Neural cell (in vitro differentiated cells): ENCODE measurements around the gene CCDC80.
A peak's percentile ranks its signal among the peaks of the same experiment; 100 is the strongest.

Experiments used
- CTCF ChIP-seq: fragments of 450-650 bp; IDR thresholded peaks from 2 replicates; pipeline ENCODE4 v1.5.1; 2014; ENCODE audit warnings: antibody characterized with exemption, mild to moderate bottlenecking, moderate library complexity; ENCODE audit not compliant: poor library complexity, severe bottlenecking
- EP300 ChIP-seq: fragments of 450-650 bp; conservative IDR thresholded peaks from 2 replicates; pipeline ENCODE4 v1.6.1; 2014; ENCODE audit warnings: antibody characterized with exemption, mild to moderate bottlenecking, moderate library complexity; ENCODE audit not compliant: poor library complexity, severe bottlenecking
- EZH2 ChIP-seq: fragments of 200-600, 300-800 bp; shearing (Covaris generic), sonication (generic); IDR thresholded peaks from 2 replicates; pipeline ENCODE4 v1.6.1; 2014; ENCODE audit warnings: antibody characterized with exemption, low read length, borderline replicate concordance, mild to moderate bottlenecking; ENCODE audit not compliant: insufficient read depth, poor library complexity, severe bottlenecking
- MXI1 ChIP-seq: fragments of 450-650 bp; conservative IDR thresholded peaks from 2 replicates; pipeline ENCODE4 v1.6.1; 2014; ENCODE audit warnings: antibody characterized with exemption, mild to moderate bottlenecking; ENCODE audit not compliant: poor library complexity, severe bottlenecking
- POLR2AphosphoS5 ChIP-seq: IDR thresholded peaks from 2 replicates; pipeline ENCODE4 v1.6.1; 2012
- RAD21 ChIP-seq: fragments of 450-650 bp; conservative IDR thresholded peaks from 2 replicates; pipeline ENCODE4 v1.6.1; 2014; ENCODE audit warnings: antibody characterized with exemption, mild to moderate bottlenecking, moderate library complexity
- REST ChIP-seq: IDR thresholded peaks from 2 replicates; pipeline ENCODE4 v1.6.1; 2012; ENCODE audit warnings: borderline replicate concordance
- SMC3 ChIP-seq: fragments of 450-650 bp; conservative IDR thresholded peaks from 2 replicates; pipeline ENCODE4 v1.6.1; 2014; ENCODE audit warnings: antibody characterized with exemption, mild to moderate bottlenecking, moderate library complexity; ENCODE audit not compliant: poor library complexity
- TAF1 ChIP-seq: IDR thresholded peaks from 2 replicates; pipeline ENCODE4 v1.6.1; 2012; ENCODE audit warnings: low read depth

- no peak for TF ChIP-seq CTCF
- no peak for TF ChIP-seq EP300
- TF ChIP-seq EZH2, result no peak
- no peak for TF ChIP-seq TAF1
- TF ChIP-seq POLR2AphosphoS5, result peak; percentile 10
- TF ChIP-seq RAD21, result no peak
- no peak for TF ChIP-seq SMC3
- TF ChIP-seq REST, result peak; percentile 26
- TF ChIP-seq MXI1, result peak; percentile 51
These were observed 80.0 kb downstream of the CCDC80 start for GRCh38 chr3:112560721-112561483.
